ENCODE data around the gene ABHD17A. TPM values are rescaled to one million over a fixed set of nuclear protein-coding genes. Genes with fewer than 3 reads are reported as not detected.
"Not testable (repeated sequence)": the region's sequence is repeated elsewhere in the genome, so short reads cannot be mapped to it uniquely, and the experiment has no call there.

ABHD17A gene
- total RNA-seq, 1 experiment from 2014 or later = 39.5 TPM

DNA sequence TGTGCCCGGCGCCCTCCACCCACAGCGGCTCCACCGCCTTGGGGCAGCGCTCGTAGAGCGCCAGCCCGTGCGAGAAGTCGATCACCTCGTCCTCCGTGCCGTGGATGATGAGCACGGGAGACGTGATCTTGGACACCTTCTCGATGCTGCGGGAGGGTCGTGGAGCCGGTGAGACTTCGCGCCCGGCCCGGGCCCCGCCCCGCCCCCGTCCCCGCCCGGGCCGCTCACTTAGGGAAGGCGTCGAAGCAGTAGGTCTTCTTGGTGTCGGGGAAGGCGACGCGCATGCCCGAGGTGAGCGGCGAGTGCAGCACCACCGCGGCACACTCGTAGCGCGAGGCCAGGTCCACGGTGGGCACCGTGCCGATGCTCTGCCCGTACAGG lies 8.0 kb downstream of the ABHD17A start:
- BruUV-seq (replicated peaks); DNase-seq (ENCODE audit: unreplicated experiment); H3K4me1 Mint-ChIP-seq (ENCODE audit: insufficient read depth, unreplicated experiment); H3K4me3 Mint-ChIP-seq (ENCODE audit: unreplicated experiment); CTCF ChIA-PET; H3K27me3 Mint-ChIP-seq (ENCODE audit: insufficient read depth, unreplicated experiment); H3K27ac Mint-ChIP-seq (ENCODE audit: low read depth, unreplicated experiment); H3K9me3 Mint-ChIP-seq (ENCODE audit: unreplicated experiment); intact Hi-C loops (cut with micrococcal nuclease): not testable (repeated sequence)
- peaks cover 11% of the 10 kb centered on the region for H3K36me3 Mint-ChIP-seq (ENCODE audit: insufficient read depth, unreplicated experiment)
- POLR2A ChIA-PET = interaction anchor here (3.2 kb wide), 2 partner anchors 8 to 22 kb away, joined by 10 to 35 read pairs; partner anchors contain the start of gene ABHD17A

- Mint-ChIP-seq H3K36me3 (ENCODE audit: insufficient read depth, unreplicated experiment) (peaks cover 11% of the 10 kb centered on the region), H3K27ac (ENCODE audit: low read depth, unreplicated experiment) (peak overlapping the region; percentile 91), H3K4me3 (ENCODE audit: unreplicated experiment) (peak overlapping the region; percentile 99)
- H3K9me3 Mint-ChIP-seq (ENCODE audit: unreplicated experiment); DNase-seq (ENCODE audit: unreplicated experiment); intact Hi-C loops (cut with micrococcal nuclease); H3K27me3 Mint-ChIP-seq (ENCODE audit: insufficient read depth, unreplicated experiment); BruUV-seq (replicated peaks); H3K4me1 Mint-ChIP-seq (ENCODE audit: insufficient read depth, unreplicated experiment): not testable (repeated sequence)
- POLR2A ChIA-PET = interaction anchor here (0.6 to 3.3 kb wide), 13 partner anchors 8 to 851 kb away, joined by 3 to 35 read pairs (median 4); partner anchors contain the start of genes ABHD17A and CNN2
- CTCF ChIA-PET = interaction anchor here (0.7 to 2.0 kb wide), 2 partner anchors 12 to 95 kb away, joined by 3 to 10 read pairs; no protein-coding TSS in a partner anchor
Measured at GRCh38 chr19:1876496-1877279, 8.6 kb downstream of the ABHD17A start.

DNA sequence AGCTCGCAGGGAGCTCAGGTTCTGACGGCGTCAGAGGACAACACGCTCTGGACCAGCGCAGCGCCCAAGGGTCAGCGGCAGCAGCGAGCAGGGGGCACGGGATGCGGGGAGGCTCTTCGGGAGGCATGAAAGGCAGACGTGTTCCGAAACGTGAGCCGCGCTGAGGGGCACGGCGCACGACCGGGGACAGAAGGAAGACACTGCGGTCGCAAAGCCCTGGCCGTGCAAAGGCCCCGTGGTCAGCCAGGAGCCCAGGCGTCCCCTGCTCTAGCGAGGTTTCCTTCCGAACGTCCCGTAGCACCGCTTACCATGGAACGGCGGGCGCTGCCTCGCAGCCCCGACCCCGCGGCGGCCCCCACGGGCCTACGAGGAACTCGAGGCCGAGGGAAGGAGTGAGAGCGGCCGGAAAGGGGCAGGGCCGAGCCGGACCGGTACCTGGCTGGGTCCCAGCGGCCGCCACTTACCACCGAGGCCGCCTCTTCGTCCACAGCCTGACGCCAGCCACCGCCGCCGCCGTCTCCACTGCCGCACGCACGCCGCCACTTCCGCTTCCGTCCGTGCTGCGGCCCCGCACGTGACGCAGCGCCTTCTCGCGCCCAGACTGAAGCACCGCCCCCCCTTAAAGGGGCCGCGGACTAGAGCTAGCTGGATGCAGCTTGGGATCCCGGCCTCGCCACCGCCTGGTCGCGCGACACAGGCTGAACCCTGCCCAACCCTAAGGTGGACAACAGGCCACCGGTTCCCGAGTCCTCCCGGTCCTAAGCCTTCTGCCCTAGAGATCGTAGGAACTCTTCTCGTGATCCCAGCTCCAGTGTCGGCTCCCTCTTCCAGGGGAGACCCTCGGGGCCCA lies 9.4 kb downstream of the ABHD17A start:
- peaks cover 7% of the 10 kb centered on the region for H3K4me1 Mint-ChIP-seq (ENCODE audit: insufficient read depth, unreplicated experiment)

DNA sequence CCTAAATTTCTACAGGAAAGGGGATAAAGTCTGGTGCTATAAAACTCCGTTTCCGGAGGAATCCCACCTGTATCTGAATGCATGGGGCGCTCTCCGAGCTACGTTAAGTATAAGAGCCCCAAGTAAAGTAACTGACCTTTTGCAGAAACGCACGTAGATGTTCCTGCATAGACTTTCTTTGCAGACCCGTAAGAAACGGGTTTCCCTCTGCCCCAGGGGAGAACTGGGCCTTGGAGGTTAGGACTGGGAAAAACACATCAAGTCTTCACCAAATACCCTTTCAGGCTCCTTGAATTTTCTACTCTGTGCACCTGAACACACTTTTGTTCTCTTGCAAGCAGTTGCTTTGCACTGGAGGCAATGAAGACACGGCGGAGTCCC lies 10.0 kb downstream of the ABHD17A start:
- intact Hi-C loops (cut with micrococcal nuclease); H3K9me3 Mint-ChIP-seq (ENCODE audit: unreplicated experiment); BruUV-seq (replicated peaks); H3K4me1 Mint-ChIP-seq (ENCODE audit: insufficient read depth, unreplicated experiment); H3K27me3 Mint-ChIP-seq (ENCODE audit: insufficient read depth, unreplicated experiment): not testable (repeated sequence)
- Mint-ChIP-seq H3K4me3 (ENCODE audit: unreplicated experiment) (peak overlapping the region; percentile 99), H3K27ac (ENCODE audit: low read depth, unreplicated experiment) (peak overlapping the region; percentile 91), H3K36me3 (ENCODE audit: insufficient read depth, unreplicated experiment) (peaks cover 20% of the 10 kb centered on the region)
- ChIA-PET CTCF (interaction anchor here (0.6 to 2.0 kb wide), 6 partner anchors 9 to 54 kb away, joined by 3 to 11 read pairs (median 4); no protein-coding TSS in a partner anchor), POLR2A (interaction anchor here (0.7 to 3.3 kb wide), 14 partner anchors 9 to 364 kb away, joined by 3 to 35 read pairs (median 4); partner anchors contain the start of genes ABHD17A and TCF3)
- DNase-seq (ENCODE audit: unreplicated experiment) = peak; percentile 25

More for the DNA sequence above, 9.4 kb downstream of the ABHD17A start:
- H3K9me3 Mint-ChIP-seq (ENCODE audit: unreplicated experiment) = no peaks in the 10 kb centered on the region
- peak overlapping the region; percentile 91 for H3K27ac Mint-ChIP-seq (ENCODE audit: low read depth, unreplicated experiment)
- peaks cover 16% of the 10 kb centered on the region for H3K36me3 Mint-ChIP-seq (ENCODE audit: insufficient read depth, unreplicated experiment)
- BruUV-seq (replicated peaks) = TSS peak; percentile 60
- intact Hi-C loops (cut with micrococcal nuclease) = no loop called here
- peak; percentile 91 for DNase-seq (ENCODE audit: unreplicated experiment)
- no peak for TF ChIP-seq CTCF (IDR thresholded peaks at IDR 0.05; ENCODE audit: unreplicated experiment)
- H3K27me3 Mint-ChIP-seq (ENCODE audit: insufficient read depth, unreplicated experiment) = no peaks in the 10 kb centered on the region
- CTCF ChIA-PET = interaction anchor here (0.6 to 2.0 kb wide), 6 partner anchors 10 to 94 kb away, joined by 3 to 11 read pairs (median 4); no protein-coding TSS in a partner anchor
- POLR2A ChIA-PET = interaction anchor here (0.6 to 3.3 kb wide), 20 partner anchors 9 to 850 kb away, joined by 3 to 35 read pairs (median 4); partner anchors contain the start of genes ABHD17A and CNN2
- peak overlapping the region; percentile 99 for H3K4me3 Mint-ChIP-seq (ENCODE audit: unreplicated experiment)

- intact Hi-C loops (cut with micrococcal nuclease) = loop anchor here (5.0 kb wide), 1 partner anchor 33 kb away; the partner anchor contains the start of genes ADAT3 and SCAMP4
- Mint-ChIP-seq H3K4me3 (ENCODE audit: unreplicated experiment) (peak overlapping the region; percentile 99), H3K9me3 (ENCODE audit: unreplicated experiment) (no peaks in the 10 kb centered on the region), H3K27me3 (ENCODE audit: insufficient read depth, unreplicated experiment) (no peaks in the 10 kb centered on the region), H3K4me1 (ENCODE audit: insufficient read depth, unreplicated experiment) (peaks cover 7% of the 10 kb centered on the region), H3K36me3 (ENCODE audit: insufficient read depth, unreplicated experiment) (peaks cover 23% of the 10 kb centered on the region), H3K27ac (ENCODE audit: low read depth, unreplicated experiment) (peak overlapping the region; percentile 91)
- peak; percentile 38 for DNase-seq (ENCODE audit: unreplicated experiment)
- TF ChIP-seq CTCF (IDR thresholded peaks at IDR 0.05; ENCODE audit: unreplicated experiment) = no peak
- ChIA-PET CTCF (interaction anchor here (0.6 to 2.0 kb wide), 6 partner anchors 9 to 55 kb away, joined by 3 to 11 read pairs (median 4); no protein-coding TSS in a partner anchor), POLR2A (interaction anchor here (0.6 to 3.3 kb wide), 16 partner anchors 9 to 364 kb away, joined by 3 to 35 read pairs (median 4); partner anchors contain the start of genes ABHD17A and TCF3)
- no TSS peak for BruUV-seq (replicated peaks)
Measured at GRCh38 chr19:1874554-1875185, 10.6 kb downstream of the ABHD17A start.
